CD4-positive, CD25-positive, alpha-beta regulatory T cell (primary cell): ENCODE measurements around the gene ADORA2A. TPM values are rescaled to one million over a fixed set of nuclear protein-coding genes. Genes with fewer than 3 reads are reported as not detected.

Source experiments
- polyA plus RNA-seq, 4 donors: library from polyadenylated mRNA; unstranded; fragments of 300-500 nt; fragmentation: Illumina TruSeq; gene quantifications; one replicate each; pipeline ENCODE4 v1.2.3, GENCODE V29; 2021
- total RNA-seq: library from RNA; stranded (reverse); gene quantifications from one replicate; pipeline ENCODE4 v1.2.3, GENCODE V29; 2022

The ADORA2A gene
- total and polyA plus RNA-seq, 5 donors from 2014 or later: 31.2 to 101 (median 91.8) TPM

Other genes starting within 250 kb of the ADORA2A start
- gene SUSD2, start 246.1 kb upstream of the ADORA2A start, total RNA-seq: 0.81 TPM
- under 1 TPM in 1 of 4 donors, not detected in 3; 0.06 TPM for gene SUSD2, start 246.1 kb upstream of the ADORA2A start, polyA plus RNA-seq
- not detected for gene GGT5, start 182.5 kb upstream of the ADORA2A start, total RNA-seq
- not detected for gene GGT5, start 182.5 kb upstream of the ADORA2A start, polyA plus RNA-seq
- 39.6 TPM for gene SPECC1L, start 156.8 kb upstream of the ADORA2A start, total RNA-seq
- 1 to 10 TPM; 4.1 to 8.6 (median 5.5) TPM for gene SPECC1L, start 156.8 kb upstream of the ADORA2A start, polyA plus RNA-seq
- gene UPB1, start 67.7 kb downstream of the ADORA2A start, total RNA-seq: 3.8 TPM
- gene UPB1, start 67.7 kb downstream of the ADORA2A start, polyA plus RNA-seq: not detected
- gene GUCD1, start 127.5 kb downstream of the ADORA2A start, total RNA-seq: 69.6 TPM
- gene GUCD1, start 127.5 kb downstream of the ADORA2A start, polyA plus RNA-seq: 10 to 100 TPM; 45.1 to 61.4 (median 54.4) TPM
- gene SNRPD3, start 128.4 kb downstream of the ADORA2A start, total RNA-seq: 41.0 TPM
- gene SNRPD3, start 128.4 kb downstream of the ADORA2A start, polyA plus RNA-seq: 100 to 1,000 TPM in 1 of 4 donors, 10 to 100 TPM in 3; 77.9 to 101 (median 91.5) TPM
- not detected for gene LRRC75B, start 165.5 kb downstream of the ADORA2A start, total RNA-seq
- under 1 TPM in 1 of 4 donors, not detected in 3; 0.29 TPM for gene LRRC75B, start 165.5 kb downstream of the ADORA2A start, polyA plus RNA-seq
- gene GGT1, start 175.6 kb downstream of the ADORA2A start, total RNA-seq: 23.4 TPM
- 10 to 100 TPM; 12.9 to 17.0 (median 16.5) TPM for gene GGT1, start 175.6 kb downstream of the ADORA2A start, polyA plus RNA-seq